GM12891 (cell line): ENCODE results near the gene PTH2R.
"Not testable (repeated sequence)": the region's sequence is repeated elsewhere in the genome, so short reads cannot be mapped to it uniquely, and the experiment has no call there.

Experiments used
- POLR2A ChIP-seq: IDR thresholded peaks from 2 replicates; pipeline ENCODE4 v1.6.1; 2011; ENCODE audit warnings: low read depth, low read length, control low read depth
- POLR2AphosphoS5 ChIP-seq: IDR thresholded peaks from 2 replicates; pipeline ENCODE4 v1.6.1; 2011; ENCODE audit warnings: low read depth, low read length, control low read depth
- POU2F2 ChIP-seq: IDR thresholded peaks from 2 replicates; pipeline ENCODE4 v1.6.1; 2011; ENCODE audit warnings: low read depth, mild to moderate bottlenecking, control low read depth, low read length, moderate library complexity
- SPI1 ChIP-seq: IDR thresholded peaks from 2 replicates; pipeline ENCODE4 v1.6.1; 2011; ENCODE audit warnings: low read depth, low read length, control low read depth

DNA sequence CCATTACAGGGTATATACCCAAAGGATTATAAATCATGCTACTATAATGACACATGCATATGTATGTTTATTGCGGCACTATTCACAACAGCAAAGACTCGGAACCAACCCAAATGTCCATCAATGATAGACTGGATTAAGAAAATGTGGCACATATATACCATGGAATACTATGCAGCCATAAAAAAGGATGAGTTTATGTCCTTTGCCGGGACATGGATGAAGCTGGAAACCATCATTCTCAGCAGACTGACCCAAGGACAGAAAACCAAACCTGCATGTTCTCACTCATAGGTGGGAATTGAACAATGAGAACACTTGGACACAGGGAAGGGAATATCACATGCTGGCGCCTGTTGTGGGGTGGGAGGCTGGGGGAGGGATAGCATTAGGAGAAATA lies 9.8 kb upstream of the PTH2R start:
- not testable (repeated sequence) for TF ChIP-seq POLR2A, SPI1, POLR2AphosphoS5, POU2F2
